Upper lobe of left lung (tissue), 6 donors: Measurements from ENCODE around the gene EYA2. TPM values are rescaled to one million over a fixed set of nuclear protein-coding genes. Genes with fewer than 3 reads are reported as not detected.

Source experiments
- ATAC-seq, 2 donors: fragments of 200-7000 bp; cut with Tn5 transposase; one replicate each; pipeline ENCODE4 v1.9.1; 2022; ENCODE audit warnings: mild to moderate bottlenecking in 2 of 2, moderate library complexity in 2 of 2; ENCODE audit not compliant: low FRiP score in 2 of 2
- DNase-seq, 2 donors: peaks; one replicate each; pipeline ENCODE4 v3.0.0-alpha.2; 2019 to 2020
- H3K27ac ChIP-seq, 4 donors: fragments of 200-600 bp; sonication (generic); one replicate each; pipeline ENCODE4 v1.5.1; 2016 to 2019
- H3K27me3 ChIP-seq, 4 donors: fragments of 200-600 bp; sonication (generic); one replicate each; pipeline ENCODE4 v1.5.1; 2017 to 2019
- H3K36me3 ChIP-seq, 4 donors: fragments of 200-600 bp; sonication (generic); one replicate each; pipeline ENCODE4 v1.5.1; 2016 to 2019
- H3K4me1 ChIP-seq, 4 donors: fragments of 200-600 bp; sonication (generic); one replicate each; pipeline ENCODE4 v1.5.1; 2018 to 2019
- H3K4me3 ChIP-seq, 4 donors: fragments of 200-600 bp; sonication (generic); one replicate each; pipeline ENCODE4 v1.5.1; 2017 to 2019; ENCODE audit warnings: mild to moderate bottlenecking in 2 of 4, moderate library complexity in 1 of 4
- H3K9me3 ChIP-seq, 4 donors: fragments of 200-600 bp; sonication (generic); one replicate each; pipeline ENCODE4 v1.5.1; 2018 to 2019
- CTCF ChIP-seq, 6 experiments: fragments of 450-650 bp in 4 of 6; fragments of 200-600 bp in 2 of 6; sonication (generic) in 2 of 6; IDR thresholded peaks; one replicate each; pipeline ENCODE4 v1.5.1; 2016 to 2019; ENCODE audit warnings: antibody characterized with exemption in 6 of 6
- EP300 ChIP-seq, 4 donors: sonication (generic); formaldehyde crosslinking; IDR thresholded peaks; one replicate each; pipeline ENCODE4 v1.5.1; 2017; ENCODE audit warnings: antibody characterized with exemption in 4 of 4, control low read depth in 2 of 4
- POLR2A ChIP-seq, 4 donors: fragments of 450-650 bp; IDR thresholded peaks; one replicate each; pipeline ENCODE4 v1.5.1; 2016 to 2017; ENCODE audit warnings: antibody characterized with exemption in 4 of 4, mild to moderate bottlenecking in 2 of 4
- POLR2AphosphoS5 ChIP-seq, 2 donors: sonication (generic); formaldehyde crosslinking; IDR thresholded peaks; one replicate each; pipeline ENCODE4 v1.5.1; 2017; ENCODE audit warnings: antibody characterized with exemption in 2 of 2
- WGBS, 2 donors: methylation state at CpG; one replicate each; pipeline ENCODE4 v1.1.5; 2017 to 2018; 5-methylcytosine and 5-hydroxymethylcytosine counted together
- total RNA-seq, 6 donors: library from RNA; depleted of rRNA in 4 of 6; stranded (reverse); fragments of >200 nt in 4 of 6; gene quantifications; one replicate each; pipeline versions ENCODE4 v1.1.0 to v1.2.1, GENCODE V29; 2016 to 2021
- donor health status: DM: no; HTN: no; CAD: no; lungs with moderate emphysema.
- donor health status: DM: no; HTN: yes; CAD: no; lungs with severe emphysema.

EYA2 gene
- total RNA-seq, 6 donors from 2014 or later, result 0.66 to 9.4 (median 3.0) TPM

- Histone ChIP-seq H3K4me3 (no peak overlapping the region), H3K36me3 (no peaks in the 10 kb centered on the region), H3K9me3 (no peaks in the 10 kb centered on the region), H3K27ac (no peak overlapping the region), H3K4me1 (no peaks in the 10 kb centered on the region), H3K27me3 (no peaks in the 10 kb centered on the region)
- DNase-seq, result no peak
- TF ChIP-seq POLR2A (IDR thresholded peaks at IDR 0.05) (no peak), POLR2AphosphoS5 (IDR thresholded peaks at IDR 0.05) (no peak), EP300 (IDR thresholded peaks at IDR 0.05) (no peak), CTCF (IDR thresholded peaks at IDR 0.05) (no peak)
- no peak for ATAC-seq
- WGBS, 2 donors, result 82 to 87% methylated on average over 7 of the region's 7 CpGs
Measured at GRCh38 chr20:46850896-46851295, 43.7 kb upstream of the EYA2 start.

GRCh38 chr20:46851746-46852145 lies 42.9 kb upstream of the EYA2 start:
- DNase-seq (no peak), ATAC-seq (no peak)
- no peak overlapping the region for H3K27ac ChIP-seq
- 79 to 88% methylated on average over 4 of the region's 4 CpGs for WGBS, 2 donors
- H3K4me1 ChIP-seq, result no peaks in the 10 kb centered on the region
- H3K36me3 ChIP-seq, result no peaks in the 10 kb centered on the region
- no peak overlapping the region for H3K4me3 ChIP-seq
- H3K9me3 ChIP-seq, result no peaks in the 10 kb centered on the region
- TF ChIP-seq POLR2AphosphoS5 (IDR thresholded peaks at IDR 0.05), result no peak
- no peak for TF ChIP-seq EP300 (IDR thresholded peaks at IDR 0.05)
- no peak for TF ChIP-seq CTCF (IDR thresholded peaks at IDR 0.05)
- TF ChIP-seq POLR2A (IDR thresholded peaks at IDR 0.05), result no peak
- no peaks in the 10 kb centered on the region for H3K27me3 ChIP-seq

DNA sequence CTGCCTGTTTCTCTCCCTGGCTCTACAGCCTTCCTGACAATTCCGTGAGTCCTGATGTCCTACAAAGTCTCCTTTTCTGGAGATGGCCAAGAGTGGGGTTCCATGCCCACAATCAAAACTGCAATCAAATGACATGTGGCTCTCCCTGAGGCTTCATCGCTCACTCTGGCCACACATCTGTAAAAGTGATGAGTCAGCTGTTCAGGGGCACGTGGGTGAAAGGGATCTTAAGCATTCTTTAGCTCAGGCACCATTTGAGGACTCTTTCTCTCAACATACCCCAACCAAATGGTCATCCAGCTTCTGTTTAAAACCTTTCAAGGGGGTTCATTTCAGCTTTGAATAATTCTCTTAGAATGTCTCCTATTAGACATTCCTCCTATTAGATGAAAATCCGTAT lies 42.3 kb upstream of the EYA2 start:
- no peak overlapping the region for H3K27ac ChIP-seq
- ATAC-seq (no peak), DNase-seq (no peak)
- no peaks in the 10 kb centered on the region for H3K4me1 ChIP-seq
- no peaks in the 10 kb centered on the region for H3K27me3 ChIP-seq
- no peak overlapping the region for H3K4me3 ChIP-seq
- TF ChIP-seq POLR2A (IDR thresholded peaks at IDR 0.05) (no peak), POLR2AphosphoS5 (IDR thresholded peaks at IDR 0.05) (no peak), EP300 (IDR thresholded peaks at IDR 0.05) (no peak), CTCF (IDR thresholded peaks at IDR 0.05) (no peak)
- no peaks in the 10 kb centered on the region for H3K36me3 ChIP-seq
- 68 to 69% methylated on average over 4 of the region's 4 CpGs for WGBS, 2 donors
- no peaks in the 10 kb centered on the region for H3K9me3 ChIP-seq

DNA sequence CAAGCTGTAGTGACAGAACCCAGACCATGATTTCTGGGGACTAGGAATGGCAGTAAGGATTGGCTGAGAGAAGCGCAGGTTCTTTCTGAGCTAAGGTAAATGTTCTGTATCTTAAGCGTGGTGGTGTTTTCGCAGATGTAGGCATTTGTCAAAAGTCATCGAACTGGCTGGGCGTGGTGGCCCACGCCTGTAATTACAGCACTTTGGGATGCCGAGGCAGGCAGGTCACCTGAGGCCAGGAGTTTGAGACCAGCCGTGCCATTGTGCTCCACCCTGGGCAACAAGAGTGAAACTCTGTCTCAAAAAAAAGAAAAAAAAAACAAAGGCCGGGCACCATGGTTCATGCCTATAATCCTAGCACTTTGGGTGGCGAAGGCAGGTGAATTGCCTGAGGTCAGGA lies 40.7 kb upstream of the EYA2 start:
- TF ChIP-seq POLR2A (IDR thresholded peaks at IDR 0.05) (no peak), EP300 (IDR thresholded peaks at IDR 0.05) (no peak), POLR2AphosphoS5 (IDR thresholded peaks at IDR 0.05) (no peak), CTCF (IDR thresholded peaks at IDR 0.05) (no peak)
- ATAC-seq (no peak), DNase-seq (no peak)
- 91% methylated on average over 10 of the region's 10 CpGs for WGBS, 2 donors
- no peaks in the 10 kb centered on the region for H3K4me1 ChIP-seq
- no peaks in the 10 kb centered on the region for H3K36me3 ChIP-seq
- no peaks in the 10 kb centered on the region for H3K27me3 ChIP-seq
- H3K9me3 ChIP-seq, result no peaks in the 10 kb centered on the region
- H3K4me3 ChIP-seq, result no peak overlapping the region
- no peak overlapping the region for H3K27ac ChIP-seq

DNA sequence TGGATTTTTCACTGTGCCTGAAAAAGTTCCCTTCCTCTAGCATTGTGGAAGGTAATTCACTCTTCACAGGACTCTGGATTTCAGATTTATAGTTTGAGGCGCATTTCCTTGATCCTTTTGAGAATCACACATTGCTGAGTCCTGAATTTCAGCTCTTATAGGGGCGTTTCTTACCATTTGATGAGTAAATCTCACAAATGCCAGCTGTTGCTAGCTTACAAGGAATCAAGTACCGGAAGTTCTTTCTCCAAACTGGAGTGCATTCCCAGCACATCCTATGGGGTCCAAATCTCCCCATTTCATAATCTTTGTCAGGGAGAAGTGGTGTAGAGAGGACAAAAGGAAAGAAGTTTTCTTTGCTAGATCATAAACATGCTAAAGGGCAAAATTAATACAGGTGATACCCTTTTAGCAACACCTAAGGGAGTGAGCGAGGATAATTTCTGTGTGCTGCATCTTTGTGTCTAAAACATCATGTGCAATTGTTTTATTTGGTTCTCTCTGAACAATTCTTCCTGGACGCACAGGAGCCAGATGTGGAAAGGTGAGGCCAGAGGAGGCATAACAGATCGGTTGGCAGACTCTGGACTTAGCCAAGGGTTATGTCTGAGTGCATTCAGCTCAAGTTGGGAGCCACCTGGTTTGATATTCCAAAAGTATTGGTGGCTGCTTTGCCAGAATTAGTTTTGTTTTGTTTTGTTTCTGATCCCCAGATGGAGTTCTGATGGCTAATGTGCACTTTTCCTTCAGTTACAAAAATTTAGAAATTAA lies 37.4 kb upstream of the EYA2 start:
- H3K36me3 ChIP-seq, result no peaks in the 10 kb centered on the region

More for the DNA sequence above, 37.4 kb upstream of the EYA2 start:
- no peaks in the 10 kb centered on the region for H3K4me1 ChIP-seq
- no peaks in the 10 kb centered on the region for H3K9me3 ChIP-seq
- no peaks in the 10 kb centered on the region for H3K27me3 ChIP-seq
- no peak for DNase-seq
- no peak overlapping the region for H3K4me3 ChIP-seq
- TF ChIP-seq CTCF (IDR thresholded peaks at IDR 0.05), result no peak
- no peak for TF ChIP-seq POLR2A (IDR thresholded peaks at IDR 0.05)
- no peak for TF ChIP-seq EP300 (IDR thresholded peaks at IDR 0.05)
- no peak for TF ChIP-seq POLR2AphosphoS5 (IDR thresholded peaks at IDR 0.05)
- WGBS, 2 donors, result 51 to 57% methylated on average over 6 of the region's 6 CpGs
- no peak overlapping the region for H3K27ac ChIP-seq
- no peak for ATAC-seq
